GM23338 (cell line): ENCODE results near the gene GINM1. TPM values are rescaled to one million over a fixed set of nuclear protein-coding genes. Genes with fewer than 3 reads are reported as not detected.

Source experiments
- ATAC-seq: fragments of 200-7000 bp; cut with Tn5 transposase; 3 replicates; pipeline ENCODE4 v1.9.1; 2020
- DNase-seq: peaks from one replicate; pipeline ENCODE4 v3.0.0-alpha.2; 2015; ENCODE audit warnings: low spot score
- H2AFZ ChIP-seq: fragments of 200-600 bp; sonication (generic); 2 replicates; pipeline ENCODE4 v1.8.0; 2016; ENCODE audit warnings: antibody characterized with exemption, mild to moderate bottlenecking, moderate library complexity
- H3F3A ChIP-seq: fragments of 200-600 bp; sonication (generic); replicated peaks from 2 replicates; pipeline ENCODE4 v1.8.0; 2017; ENCODE audit warnings: antibody characterized with exemption, mixed run types, low read depth
- H3K27ac ChIP-seq: fragments of 200-600 bp; sonication (generic); 2 replicates; pipeline ENCODE4 v1.6.1; 2016; ENCODE audit warnings: low read depth
- H3K27me3 ChIP-seq: fragments of 200-600 bp; sonication (generic); 2 replicates; pipeline ENCODE4 v1.8.0; 2016; ENCODE audit warnings: mild to moderate bottlenecking, mixed run types, moderate library complexity; ENCODE audit not compliant: insufficient read depth
- H3K36me3 ChIP-seq: fragments of 200-600 bp; sonication (generic); 2 replicates; pipeline ENCODE4 v1.8.0; 2016; ENCODE audit warnings: mild to moderate bottlenecking; ENCODE audit not compliant: insufficient read depth
- H3K4me1 ChIP-seq: fragments of 200-600 bp; sonication (generic); 2 replicates; pipeline ENCODE4 v1.8.0; 2016; ENCODE audit warnings: mild to moderate bottlenecking, moderate library complexity; ENCODE audit not compliant: insufficient read depth
- H3K4me2 ChIP-seq: fragments of 200-600 bp; sonication (generic); 2 replicates; pipeline ENCODE4 v1.7.1; 2017; ENCODE audit warnings: mixed run types
- H3K4me3 ChIP-seq: fragments of 200-600 bp; sonication (generic); 2 replicates; pipeline ENCODE4 v1.6.1; 2016; ENCODE audit warnings: mixed run types
- H3K79me2 ChIP-seq: fragments of 200-600 bp; sonication (generic); replicated peaks from 2 replicates; pipeline ENCODE4 v1.8.0; 2017; ENCODE audit warnings: mild to moderate bottlenecking; ENCODE audit not compliant: insufficient read depth
- H3K9me2 ChIP-seq: fragments of 200-600 bp; sonication (generic); 2 replicates; pipeline ENCODE4 v1.8.0; 2017; ENCODE audit not compliant: insufficient read depth
- H4K20me1 ChIP-seq: fragments of 200-600 bp; sonication (generic); replicated peaks from 2 replicates; pipeline ENCODE4 v1.8.0; 2017; ENCODE audit warnings: mild to moderate bottlenecking; ENCODE audit not compliant: insufficient read depth
- H3K27ac Mint-ChIP-seq: 2 replicates; pipeline ENCODE4 v1.8.0; 2020; ENCODE audit warnings: inconsistent platforms, mild to moderate bottlenecking, moderate library complexity, mixed read lengths
- H3K27me3 Mint-ChIP-seq: 3 replicates; pipeline ENCODE4 v1.8.0; 2022; ENCODE audit warnings: low read depth, mild to moderate bottlenecking, moderate library complexity, mixed read lengths, inconsistent platforms; ENCODE audit not compliant: insufficient read depth, poor library complexity
- H3K36me3 Mint-ChIP-seq: 3 replicates; pipeline ENCODE4 v1.8.0; 2021; ENCODE audit warnings: low read depth, mild to moderate bottlenecking, inconsistent platforms, moderate library complexity, mixed read lengths
- H3K4me1 Mint-ChIP-seq: 3 replicates; pipeline ENCODE4 v1.8.0; 2020; ENCODE audit warnings: mild to moderate bottlenecking, inconsistent platforms, mixed read lengths
- H3K4me3 Mint-ChIP-seq: 3 replicates; pipeline ENCODE4 v1.8.0; 2021; ENCODE audit warnings: moderate library complexity, mild to moderate bottlenecking, inconsistent platforms, mixed read lengths
- H3K9me3 Mint-ChIP-seq: 3 replicates; pipeline ENCODE4 v1.8.0; 2020; ENCODE audit warnings: moderate library complexity, mild to moderate bottlenecking, inconsistent platforms, mixed read lengths
- ETS1 ChIP-seq: IDR thresholded peaks from 2 replicates; pipeline ENCODE4 v1.6.1; 2016; ENCODE audit warnings: antibody characterized with exemption
- EZH2phosphoT487 ChIP-seq: fragments of 200-600 bp; sonication (generic); IDR thresholded peaks from one replicate; pipeline ENCODE4 v1.8.1; 2018; ENCODE audit warnings: antibody characterized with exemption; ENCODE audit not compliant: unreplicated experiment
- JUNB ChIP-seq: IDR thresholded peaks from one replicate; pipeline ENCODE4 v1.6.1; 2016; ENCODE audit warnings: antibody characterized with exemption; ENCODE audit not compliant: unreplicated experiment
- NANOG ChIP-seq: IDR thresholded peaks from 2 replicates; pipeline ENCODE4 v1.6.1; 2016; ENCODE audit warnings: antibody characterized with exemption, borderline replicate concordance
- POLR2AphosphoS5 ChIP-seq: IDR thresholded peaks from 2 replicates; pipeline ENCODE4 v1.6.1; 2016; ENCODE audit warnings: antibody characterized with exemption, low read depth
- ZNF331 ChIP-seq: fragments of 250-450 bp; sonication (Bioruptor Pico); IDR thresholded peaks from 2 replicates; pipeline ENCODE4 v1.5.0; 2020; ENCODE audit warnings: low read depth, mild to moderate bottlenecking, moderate library complexity
- polyA plus RNA-seq: library from polyadenylated mRNA; unstranded; fragments of >200 nt; fragmentation: Nextera tagmentation; extraction: Ambion mirVana; gene quantifications from 2 replicates; pipeline ENCODE4 v1.2.1, GENCODE V29; 2016
- total RNA-seq: library from RNA; depleted of rRNA; stranded (reverse); fragments of >200 nt; shearing (Covaris generic); gene quantifications from 2 replicates; pipeline ENCODE4 v1.2.3, GENCODE V29; 2014
- TF ChIP-seq, protein P1 (sequence below): IDR thresholded peaks from one replicate; pipeline ENCODE4 v1.6.1; 2018; ENCODE audit warnings: antibody characterized with exemption; ENCODE audit not compliant: unreplicated experiment
- TF ChIP-seq, protein P2 (sequence below): fragments of 250-450 bp; sonication (Bioruptor Pico); IDR thresholded peaks from 2 replicates; pipeline ENCODE4 v1.5.0; 2020; ENCODE audit warnings: mild to moderate bottlenecking, moderate library complexity

GINM1 gene
- total and polyA plus RNA-seq, 2 experiments from 2014 or later, result 19.2 to 24.1 TPM

DNA sequence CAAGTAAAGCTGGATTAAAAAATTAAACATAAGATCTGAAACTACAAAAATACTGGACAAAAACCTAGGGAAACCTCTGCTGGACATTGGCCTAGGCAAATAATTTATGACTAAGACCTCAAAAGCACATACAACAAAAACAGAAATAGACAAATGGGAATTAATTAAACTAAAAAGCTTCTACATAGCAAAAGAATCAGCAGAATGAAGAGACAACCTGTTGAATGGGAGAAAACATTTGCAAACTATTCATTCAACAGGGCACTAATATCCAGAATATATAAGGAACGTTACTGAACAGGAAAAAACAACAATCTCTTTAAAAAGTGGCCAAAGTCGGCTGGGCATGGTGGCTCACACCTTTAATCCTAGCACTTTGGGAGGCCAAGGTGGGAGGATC, 6.8 kb upstream of the GINM1 start:
- no peaks in the 10 kb centered on the region for H3F3A ChIP-seq
- no peak for TF ChIP-seq EZH2phosphoT487
- TF ChIP-seq ZNF331 (CRISPR knock-in tag), result no peak
- no peak for TF ChIP-seq POLR2AphosphoS5
- TF ChIP-seq, protein P1, sequence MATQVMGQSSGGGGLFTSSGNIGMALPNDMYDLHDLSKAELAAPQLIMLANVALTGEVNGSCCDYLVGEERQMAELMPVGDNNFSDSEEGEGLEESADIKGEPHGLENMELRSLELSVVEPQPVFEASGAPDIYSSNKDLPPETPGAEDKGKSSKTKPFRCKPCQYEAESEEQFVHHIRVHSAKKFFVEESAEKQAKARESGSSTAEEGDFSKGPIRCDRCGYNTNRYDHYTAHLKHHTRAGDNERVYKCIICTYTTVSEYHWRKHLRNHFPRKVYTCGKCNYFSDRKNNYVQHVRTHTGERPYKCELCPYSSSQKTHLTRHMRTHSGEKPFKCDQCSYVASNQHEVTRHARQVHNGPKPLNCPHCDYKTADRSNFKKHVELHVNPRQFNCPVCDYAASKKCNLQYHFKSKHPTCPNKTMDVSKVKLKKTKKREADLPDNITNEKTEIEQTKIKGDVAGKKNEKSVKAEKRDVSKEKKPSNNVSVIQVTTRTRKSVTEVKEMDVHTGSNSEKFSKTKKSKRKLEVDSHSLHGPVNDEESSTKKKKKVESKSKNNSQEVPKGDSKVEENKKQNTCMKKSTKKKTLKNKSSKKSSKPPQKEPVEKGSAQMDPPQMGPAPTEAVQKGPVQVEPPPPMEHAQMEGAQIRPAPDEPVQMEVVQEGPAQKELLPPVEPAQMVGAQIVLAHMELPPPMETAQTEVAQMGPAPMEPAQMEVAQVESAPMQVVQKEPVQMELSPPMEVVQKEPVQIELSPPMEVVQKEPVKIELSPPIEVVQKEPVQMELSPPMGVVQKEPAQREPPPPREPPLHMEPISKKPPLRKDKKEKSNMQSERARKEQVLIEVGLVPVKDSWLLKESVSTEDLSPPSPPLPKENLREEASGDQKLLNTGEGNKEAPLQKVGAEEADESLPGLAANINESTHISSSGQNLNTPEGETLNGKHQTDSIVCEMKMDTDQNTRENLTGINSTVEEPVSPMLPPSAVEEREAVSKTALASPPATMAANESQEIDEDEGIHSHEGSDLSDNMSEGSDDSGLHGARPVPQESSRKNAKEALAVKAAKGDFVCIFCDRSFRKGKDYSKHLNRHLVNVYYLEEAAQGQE, result no peak
- TF ChIP-seq NANOG, result no peak
- TF ChIP-seq, protein P2, sequence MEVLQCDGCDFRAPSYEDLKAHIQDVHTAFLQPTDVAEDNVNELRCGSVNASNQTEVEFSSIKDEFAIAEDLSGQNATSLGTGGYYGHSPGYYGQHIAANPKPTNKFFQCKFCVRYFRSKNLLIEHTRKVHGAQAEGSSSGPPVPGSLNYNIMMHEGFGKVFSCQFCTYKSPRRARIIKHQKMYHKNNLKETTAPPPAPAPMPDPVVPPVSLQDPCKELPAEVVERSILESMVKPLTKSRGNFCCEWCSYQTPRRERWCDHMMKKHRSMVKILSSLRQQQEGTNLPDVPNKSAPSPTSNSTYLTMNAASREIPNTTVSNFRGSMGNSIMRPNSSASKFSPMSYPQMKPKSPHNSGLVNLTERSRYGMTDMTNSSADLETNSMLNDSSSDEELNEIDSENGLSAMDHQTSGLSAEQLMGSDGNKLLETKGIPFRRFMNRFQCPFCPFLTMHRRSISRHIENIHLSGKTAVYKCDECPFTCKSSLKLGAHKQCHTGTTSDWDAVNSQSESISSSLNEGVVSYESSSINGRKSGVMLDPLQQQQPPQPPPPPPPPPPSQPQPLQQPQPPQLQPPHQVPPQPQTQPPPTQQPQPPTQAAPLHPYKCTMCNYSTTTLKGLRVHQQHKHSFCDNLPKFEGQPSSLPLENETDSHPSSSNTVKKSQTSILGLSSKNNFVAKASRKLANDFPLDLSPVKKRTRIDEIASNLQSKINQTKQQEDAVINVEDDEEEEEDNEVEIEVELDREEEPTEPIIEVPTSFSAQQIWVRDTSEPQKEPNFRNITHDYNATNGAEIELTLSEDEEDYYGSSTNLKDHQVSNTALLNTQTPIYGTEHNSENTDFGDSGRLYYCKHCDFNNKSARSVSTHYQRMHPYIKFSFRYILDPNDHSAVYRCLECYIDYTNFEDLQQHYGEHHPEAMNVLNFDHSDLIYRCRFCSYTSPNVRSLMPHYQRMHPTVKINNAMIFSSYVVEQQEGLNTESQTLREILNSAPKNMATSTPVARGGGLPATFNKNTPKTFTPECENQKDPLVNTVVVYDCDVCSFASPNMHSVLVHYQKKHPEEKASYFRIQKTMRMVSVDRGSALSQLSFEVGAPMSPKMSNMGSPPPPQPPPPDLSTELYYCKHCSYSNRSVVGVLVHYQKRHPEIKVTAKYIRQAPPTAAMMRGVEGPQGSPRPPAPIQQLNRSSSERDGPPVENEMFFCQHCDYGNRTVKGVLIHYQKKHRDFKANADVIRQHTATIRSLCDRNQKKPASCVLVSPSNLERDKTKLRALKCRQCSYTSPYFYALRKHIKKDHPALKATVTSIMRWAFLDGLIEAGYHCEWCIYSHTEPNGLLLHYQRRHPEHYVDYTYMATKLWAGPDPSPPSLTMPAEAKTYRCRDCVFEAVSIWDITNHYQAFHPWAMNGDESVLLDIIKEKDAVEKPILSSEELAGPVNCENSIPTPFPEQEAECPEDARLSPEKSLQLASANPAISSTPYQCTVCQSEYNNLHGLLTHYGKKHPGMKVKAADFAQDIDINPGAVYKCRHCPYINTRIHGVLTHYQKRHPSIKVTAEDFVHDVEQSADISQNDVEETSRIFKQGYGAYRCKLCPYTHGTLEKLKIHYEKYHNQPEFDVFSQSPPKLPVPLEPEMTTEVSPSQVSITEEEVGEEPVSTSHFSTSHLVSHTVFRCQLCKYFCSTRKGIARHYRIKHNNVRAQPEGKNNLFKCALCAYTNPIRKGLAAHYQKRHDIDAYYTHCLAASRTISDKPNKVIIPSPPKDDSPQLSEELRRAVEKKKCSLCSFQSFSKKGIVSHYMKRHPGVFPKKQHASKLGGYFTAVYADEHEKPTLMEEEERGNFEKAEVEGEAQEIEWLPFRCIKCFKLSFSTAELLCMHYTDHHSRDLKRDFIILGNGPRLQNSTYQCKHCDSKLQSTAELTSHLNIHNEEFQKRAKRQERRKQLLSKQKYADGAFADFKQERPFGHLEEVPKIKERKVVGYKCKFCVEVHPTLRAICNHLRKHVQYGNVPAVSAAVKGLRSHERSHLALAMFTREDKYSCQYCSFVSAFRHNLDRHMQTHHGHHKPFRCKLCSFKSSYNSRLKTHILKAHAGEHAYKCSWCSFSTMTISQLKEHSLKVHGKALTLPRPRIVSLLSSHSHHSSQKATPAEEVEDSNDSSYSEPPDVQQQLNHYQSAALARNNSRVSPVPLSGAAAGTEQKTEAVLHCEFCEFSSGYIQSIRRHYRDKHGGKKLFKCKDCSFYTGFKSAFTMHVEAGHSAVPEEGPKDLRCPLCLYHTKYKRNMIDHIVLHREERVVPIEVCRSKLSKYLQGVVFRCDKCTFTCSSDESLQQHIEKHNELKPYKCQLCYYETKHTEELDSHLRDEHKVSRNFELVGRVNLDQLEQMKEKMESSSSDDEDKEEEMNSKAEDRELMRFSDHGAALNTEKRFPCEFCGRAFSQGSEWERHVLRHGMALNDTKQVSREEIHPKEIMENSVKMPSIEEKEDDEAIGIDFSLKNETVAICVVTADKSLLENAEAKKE (CRISPR knock-in tag), result no peak
- no peak for TF ChIP-seq JUNB
- TF ChIP-seq ETS1, result no peak
- Mint-ChIP-seq H3K36me3 (no peaks in the 10 kb centered on the region), H3K27ac (no peak overlapping the region), H3K9me3 (no peaks in the 10 kb centered on the region), H3K4me3 (no peak overlapping the region), H3K27me3 (peaks cover 4% of the 10 kb centered on the region), H3K4me1 (no peaks in the 10 kb centered on the region)
- H3K4me1 ChIP-seq, result peaks cover under 1% of the 10 kb centered on the region; the same call in 1 of the 2 replicates
- no peaks in the 10 kb centered on the region for H3K36me3 ChIP-seq
- DNase-seq (no peak), ATAC-seq (no peak)
- no peak overlapping the region for H3K27ac ChIP-seq
- H3K9me2 ChIP-seq, result no peaks in the 10 kb centered on the region
- H2AFZ ChIP-seq, result no peak overlapping the region
- H3K4me2 ChIP-seq, result no peak overlapping the region
- no peaks in the 10 kb centered on the region for H3K27me3 ChIP-seq
- H3K4me3 ChIP-seq, result no peak overlapping the region
- no peaks in the 10 kb centered on the region for H4K20me1 ChIP-seq
- H3K79me2 ChIP-seq, result no peaks in the 10 kb centered on the region
